Measurements from ENCODE around the gene CLRN3. TPM values are rescaled to one million over a fixed set of nuclear protein-coding genes. Genes with fewer than 3 reads are reported as not detected.

The CLRN3 gene
- polyA plus RNA-seq, 1 donor from 2014 or later: not detected

DNA sequence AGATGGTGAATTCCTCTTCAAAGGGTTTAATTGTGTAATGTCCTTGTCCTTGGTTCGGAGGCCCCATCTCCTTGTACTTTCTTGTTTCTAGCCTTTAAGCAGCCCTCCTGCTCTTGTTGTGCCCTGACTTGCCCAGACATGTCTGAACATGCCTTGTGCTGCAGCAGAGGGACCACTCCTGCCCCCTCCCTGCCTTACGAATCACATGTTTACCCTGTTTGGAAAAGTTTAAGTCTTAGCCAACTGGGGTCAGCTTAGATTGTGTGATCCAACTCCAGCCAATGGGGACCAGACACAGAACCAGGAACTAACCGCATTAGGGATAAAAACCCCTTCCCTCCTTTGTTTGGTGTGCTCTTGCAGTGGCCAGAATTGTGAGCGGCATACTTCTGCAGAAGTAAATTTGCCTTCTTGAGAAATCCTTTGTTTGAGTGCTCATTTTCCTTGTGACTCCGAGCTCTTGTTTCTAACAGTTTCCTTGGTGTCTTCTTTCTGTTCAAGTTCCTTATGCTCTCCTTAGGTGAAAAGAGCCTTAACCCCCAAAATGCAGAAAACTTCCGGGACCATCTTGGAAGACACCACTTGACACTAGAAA is 29.4 kb downstream of the CLRN3 start:
- Histone ChIP-seq H3K27me3 (ENCODE audit: insufficient read depth, low read depth, low read length) (no peaks in the 10 kb centered on the region), H3K79me2 (replicated peaks; ENCODE audit: insufficient read depth, low read length) (no peaks in the 10 kb centered on the region), H3K9me2 (ENCODE audit: insufficient read depth, low read length) (no peaks in the 10 kb centered on the region), H3K27ac (ENCODE audit: low read length) (no peak overlapping the region), H2AFZ (ENCODE audit: low read depth, low read length) (no peak overlapping the region), H3K9ac (ENCODE audit: low read length) (no peak overlapping the region), H3K4me3 (ENCODE audit: low read length) (no peak overlapping the region), H3K9me3 (ENCODE audit: low read length) (no peaks in the 10 kb centered on the region), H3K4me2 (ENCODE audit: low read length) (no peak overlapping the region), H4K20me1 (ENCODE audit: insufficient read depth) (no peaks in the 10 kb centered on the region), H3F3A (ENCODE audit: insufficient read depth, low read length, poor library complexity, severe bottlenecking) (no peaks in the 10 kb centered on the region), H3K36me3 (ENCODE audit: insufficient read depth, low read length) (no peaks in the 10 kb centered on the region)
- TF ChIP-seq SMC3 (conservative IDR thresholded peaks at IDR 0.05; ENCODE audit: poor library complexity): no peak
- no peak for TF ChIP-seq EZH2 (IDR thresholded peaks at IDR 0.05; ENCODE audit: borderline replicate concordance, insufficient read depth, low read length, poor library complexity, severe bottlenecking)
- no peak for TF ChIP-seq MXI1 (conservative IDR thresholded peaks at IDR 0.05; ENCODE audit: poor library complexity, severe bottlenecking)
- no peak for TF ChIP-seq POLR2AphosphoS5 (IDR thresholded peaks at IDR 0.05)
- TF ChIP-seq, protein P1, sequence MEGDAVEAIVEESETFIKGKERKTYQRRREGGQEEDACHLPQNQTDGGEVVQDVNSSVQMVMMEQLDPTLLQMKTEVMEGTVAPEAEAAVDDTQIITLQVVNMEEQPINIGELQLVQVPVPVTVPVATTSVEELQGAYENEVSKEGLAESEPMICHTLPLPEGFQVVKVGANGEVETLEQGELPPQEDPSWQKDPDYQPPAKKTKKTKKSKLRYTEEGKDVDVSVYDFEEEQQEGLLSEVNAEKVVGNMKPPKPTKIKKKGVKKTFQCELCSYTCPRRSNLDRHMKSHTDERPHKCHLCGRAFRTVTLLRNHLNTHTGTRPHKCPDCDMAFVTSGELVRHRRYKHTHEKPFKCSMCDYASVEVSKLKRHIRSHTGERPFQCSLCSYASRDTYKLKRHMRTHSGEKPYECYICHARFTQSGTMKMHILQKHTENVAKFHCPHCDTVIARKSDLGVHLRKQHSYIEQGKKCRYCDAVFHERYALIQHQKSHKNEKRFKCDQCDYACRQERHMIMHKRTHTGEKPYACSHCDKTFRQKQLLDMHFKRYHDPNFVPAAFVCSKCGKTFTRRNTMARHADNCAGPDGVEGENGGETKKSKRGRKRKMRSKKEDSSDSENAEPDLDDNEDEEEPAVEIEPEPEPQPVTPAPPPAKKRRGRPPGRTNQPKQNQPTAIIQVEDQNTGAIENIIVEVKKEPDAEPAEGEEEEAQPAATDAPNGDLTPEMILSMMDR (IDR thresholded peaks at IDR 0.05; ENCODE audit: poor library complexity, severe bottlenecking): no peak
- no peak for TF ChIP-seq RAD21 (conservative IDR thresholded peaks at IDR 0.05)
- no peak for TF ChIP-seq EP300 (conservative IDR thresholded peaks at IDR 0.05; ENCODE audit: poor library complexity, severe bottlenecking)
- TF ChIP-seq, protein P2, sequence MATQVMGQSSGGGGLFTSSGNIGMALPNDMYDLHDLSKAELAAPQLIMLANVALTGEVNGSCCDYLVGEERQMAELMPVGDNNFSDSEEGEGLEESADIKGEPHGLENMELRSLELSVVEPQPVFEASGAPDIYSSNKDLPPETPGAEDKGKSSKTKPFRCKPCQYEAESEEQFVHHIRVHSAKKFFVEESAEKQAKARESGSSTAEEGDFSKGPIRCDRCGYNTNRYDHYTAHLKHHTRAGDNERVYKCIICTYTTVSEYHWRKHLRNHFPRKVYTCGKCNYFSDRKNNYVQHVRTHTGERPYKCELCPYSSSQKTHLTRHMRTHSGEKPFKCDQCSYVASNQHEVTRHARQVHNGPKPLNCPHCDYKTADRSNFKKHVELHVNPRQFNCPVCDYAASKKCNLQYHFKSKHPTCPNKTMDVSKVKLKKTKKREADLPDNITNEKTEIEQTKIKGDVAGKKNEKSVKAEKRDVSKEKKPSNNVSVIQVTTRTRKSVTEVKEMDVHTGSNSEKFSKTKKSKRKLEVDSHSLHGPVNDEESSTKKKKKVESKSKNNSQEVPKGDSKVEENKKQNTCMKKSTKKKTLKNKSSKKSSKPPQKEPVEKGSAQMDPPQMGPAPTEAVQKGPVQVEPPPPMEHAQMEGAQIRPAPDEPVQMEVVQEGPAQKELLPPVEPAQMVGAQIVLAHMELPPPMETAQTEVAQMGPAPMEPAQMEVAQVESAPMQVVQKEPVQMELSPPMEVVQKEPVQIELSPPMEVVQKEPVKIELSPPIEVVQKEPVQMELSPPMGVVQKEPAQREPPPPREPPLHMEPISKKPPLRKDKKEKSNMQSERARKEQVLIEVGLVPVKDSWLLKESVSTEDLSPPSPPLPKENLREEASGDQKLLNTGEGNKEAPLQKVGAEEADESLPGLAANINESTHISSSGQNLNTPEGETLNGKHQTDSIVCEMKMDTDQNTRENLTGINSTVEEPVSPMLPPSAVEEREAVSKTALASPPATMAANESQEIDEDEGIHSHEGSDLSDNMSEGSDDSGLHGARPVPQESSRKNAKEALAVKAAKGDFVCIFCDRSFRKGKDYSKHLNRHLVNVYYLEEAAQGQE (IDR thresholded peaks at IDR 0.05; ENCODE audit: borderline replicate concordance): no peak
- TF ChIP-seq TAF1 (IDR thresholded peaks at IDR 0.05; ENCODE audit: low read depth): no peak

DNA sequence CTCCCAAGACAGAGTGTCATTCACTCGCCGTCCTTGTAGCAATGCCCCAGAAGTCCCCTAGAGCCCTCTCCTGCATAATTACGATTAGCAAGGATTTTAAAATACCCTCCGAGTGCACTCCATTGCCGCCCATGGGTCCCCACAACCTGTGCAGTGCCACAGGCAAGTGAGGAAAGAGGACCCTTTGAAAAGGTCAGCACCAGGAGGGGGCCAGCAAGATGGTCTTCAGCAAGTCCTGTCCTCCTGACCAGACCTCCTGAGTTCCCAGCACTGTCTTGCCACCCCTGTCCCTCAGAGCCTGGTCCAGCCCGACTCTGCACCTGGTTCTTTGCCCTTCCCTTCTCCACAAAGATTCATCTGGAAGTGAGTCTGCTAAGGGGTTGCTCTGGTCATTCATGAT is 32.1 kb downstream of the CLRN3 start:
- no peaks in the 10 kb centered on the region for H3K79me2 ChIP-seq (replicated peaks; ENCODE audit: insufficient read depth, low read length)
- H3K9ac ChIP-seq (ENCODE audit: low read length): no peak overlapping the region
- H4K20me1 ChIP-seq (ENCODE audit: insufficient read depth): no peaks in the 10 kb centered on the region
- H3K36me3 ChIP-seq (ENCODE audit: insufficient read depth, low read length): no peaks in the 10 kb centered on the region
- no peak overlapping the region for H3K27ac ChIP-seq (ENCODE audit: low read length)
- H2AFZ ChIP-seq (ENCODE audit: low read depth, low read length): no peak overlapping the region
- H3F3A ChIP-seq (ENCODE audit: insufficient read depth, low read length, poor library complexity, severe bottlenecking): no peaks in the 10 kb centered on the region
- H3K27me3 ChIP-seq (ENCODE audit: insufficient read depth, low read depth, low read length): no peaks in the 10 kb centered on the region
- no peaks in the 10 kb centered on the region for H3K9me2 ChIP-seq (ENCODE audit: insufficient read depth, low read length)
- no peak overlapping the region for H3K4me2 ChIP-seq (ENCODE audit: low read length)
- H3K9me3 ChIP-seq (ENCODE audit: low read length): no peaks in the 10 kb centered on the region
- no peak overlapping the region for H3K4me3 ChIP-seq (ENCODE audit: low read length)
- no peak for TF ChIP-seq RAD21 (conservative IDR thresholded peaks at IDR 0.05)
- no peak for TF ChIP-seq EP300 (conservative IDR thresholded peaks at IDR 0.05; ENCODE audit: poor library complexity, severe bottlenecking)
- no peak for TF ChIP-seq SMC3 (conservative IDR thresholded peaks at IDR 0.05; ENCODE audit: poor library complexity)
- no peak for TF ChIP-seq EZH2 (IDR thresholded peaks at IDR 0.05; ENCODE audit: borderline replicate concordance, insufficient read depth, low read length, poor library complexity, severe bottlenecking)
- no peak for TF ChIP-seq MXI1 (conservative IDR thresholded peaks at IDR 0.05; ENCODE audit: poor library complexity, severe bottlenecking)
- no peak for TF ChIP-seq TAF1 (IDR thresholded peaks at IDR 0.05; ENCODE audit: low read depth)
- TF ChIP-seq POLR2AphosphoS5 (IDR thresholded peaks at IDR 0.05): no peak
- TF ChIP-seq, protein P2 (IDR thresholded peaks at IDR 0.05; ENCODE audit: borderline replicate concordance): no peak
- TF ChIP-seq, protein P1 (IDR thresholded peaks at IDR 0.05; ENCODE audit: poor library complexity, severe bottlenecking): no peak
